ENCODE results near the gene MGAT4A. TPM values are rescaled to one million over a fixed set of nuclear protein-coding genes. Genes with fewer than 3 reads are reported as not detected.

The MGAT4A gene
- total and polyA plus RNA-seq, 2 of the 8 experiments (the other 6 are each of a cell fraction or from before 2014, with no cell fraction given): 1.4 to 7.7 TPM

- no peak overlapping the region for H2BK5ac ChIP-seq (ENCODE audit: low read depth, low read length)
- H3K27me3 ChIP-seq (replicated peaks in 1 of 4; ENCODE audit: control insufficient read depth in 3 of 4, extremely low read depth in 1 of 4, insufficient read depth in 3 of 4, low read length in 3 of 4): no peaks in the 10 kb centered on the region
- no peaks in the 10 kb centered on the region for H3K79me1 ChIP-seq (ENCODE audit: low read depth, low read length)
- FAIRE-seq: no peak
- H3K9ac ChIP-seq (replicated peaks in 1 of 4; ENCODE audit: extremely low read depth in 1 of 4, low read depth in 3 of 4, low read length in 3 of 4): no peak overlapping the region
- ChIA-PET CTCF (ENCODE audit: partially characterized antibody) (no interaction called here), POLR2A (ENCODE audit: partially characterized antibody) (no interaction called here)
- H4K5ac ChIP-seq (ENCODE audit: insufficient read length, low read depth, low read length): no peak overlapping the region
- no peak overlapping the region for H2BK20ac ChIP-seq (ENCODE audit: low read length)
- no peak overlapping the region for H2BK15ac ChIP-seq (ENCODE audit: low read length)
- DNase-seq (ENCODE audit: low read depth in 1 of 2, low spot score in 2 of 2): no peak
- TF ChIP-seq CTCF (IDR thresholded peaks at IDR 0.05; ENCODE audit: control extremely low read depth in 1 of 3, insufficient read depth in 1 of 3, low read depth in 1 of 3, low read length in 3 of 3) (no peak), POLR2AphosphoS5 (IDR thresholded peaks at IDR 0.05; ENCODE audit: low read depth, low read length) (no peak), MAFK (IDR thresholded peaks at IDR 0.05; ENCODE audit: low read depth, low read length) (no peak), RXRA (IDR thresholded peaks at IDR 0.05; ENCODE audit: insufficient read depth, low read depth, low read length) (no peak), BACH1 (IDR thresholded peaks at IDR 0.05; ENCODE audit: low read length) (no peak), RNF2 (IDR thresholded peaks at IDR 0.05; ENCODE audit: borderline replicate concordance, low read depth, low read length, missing control alignments, poor library complexity, severe bottlenecking) (no peak), CHD1 (IDR thresholded peaks at IDR 0.05; ENCODE audit: low read depth, low read length) (no peak), CREB1 (IDR thresholded peaks at IDR 0.05) (no peak), CEBPB (IDR thresholded peaks at IDR 0.05; ENCODE audit: low read depth, low read length) (no peak), MAX (IDR thresholded peaks at IDR 0.05) (no peak), ZNF274 (IDR thresholded peaks at IDR 0.05; ENCODE audit: borderline replicate concordance, extremely low read depth, low read length) (no peak), POLR2A (IDR thresholded peaks at IDR 0.05; ENCODE audit: control extremely low read depth in 1 of 2, low read depth in 2 of 2, low read length in 2 of 2) (no peak), EZH2 (IDR thresholded peaks at IDR 0.05; ENCODE audit: low read depth, low read length, severe bottlenecking) (no peak)
- no peaks in the 10 kb centered on the region for H3K9me3 ChIP-seq (ENCODE audit: insufficient read depth in 2 of 2, low read depth in 1 of 2, low read length in 1 of 2)
- H3K36me3 ChIP-seq (ENCODE audit: control insufficient read depth in 2 of 4, insufficient read depth in 4 of 4, low read length in 3 of 4): no peaks in the 10 kb centered on the region
- H3K4ac ChIP-seq (replicated peaks; ENCODE audit: insufficient read length, low read depth, low read length): no peak overlapping the region
- H3K56ac ChIP-seq (replicated peaks; ENCODE audit: insufficient read length, low read depth, low read length): no peak overlapping the region
- H3K4me2 ChIP-seq (ENCODE audit: insufficient read depth in 1 of 2, low read depth in 2 of 2, low read length in 2 of 2): no peak overlapping the region
- no peak overlapping the region for H3K23ac ChIP-seq (ENCODE audit: insufficient read length)
- no peak overlapping the region for H3K27ac ChIP-seq (ENCODE audit: low read depth, low read length)
- no peak overlapping the region for H3K4me3 ChIP-seq (ENCODE audit: extremely low read depth in 1 of 4, insufficient read depth in 2 of 4, low read depth in 3 of 4, low read length in 4 of 4)
- H2AFZ ChIP-seq (ENCODE audit: low read length): no peak overlapping the region
- no peak overlapping the region for H2BK12ac ChIP-seq (ENCODE audit: low read depth, low read length)
- 95% methylated on average over 6 of the region's 6 CpGs; no CpG with 5 or more reads in 1 of the 2 experiments for whole genome bisulfite sequencing, 2 experiments (ENCODE audit: extremely low coverage in 1 of 2, insufficient coverage in 1 of 2, insufficient read length in 1 of 2, insufficient replicate concordance in 2 of 2, low coverage in 1 of 2, low lambda C conversion rate in 2 of 2, missing lambda C conversion rate in 1 of 2)
- H4K91ac ChIP-seq (replicated peaks; ENCODE audit: insufficient read length, low read length): no peak overlapping the region
- H3K79me2 ChIP-seq (ENCODE audit: control insufficient read depth in 1 of 2, insufficient read depth in 2 of 2, low read length in 2 of 2): no peaks in the 10 kb centered on the region
- no peak overlapping the region for H2AK5ac ChIP-seq (ENCODE audit: low read depth, low read length)
- H3K14ac ChIP-seq (ENCODE audit: insufficient read length): no peak overlapping the region
- H3K18ac ChIP-seq (ENCODE audit: extremely low read depth, low read length): no peak overlapping the region
- H3K23me2 ChIP-seq (ENCODE audit: low read depth, low read length): no peaks in the 10 kb centered on the region
- no peaks in the 10 kb centered on the region for H4K20me1 ChIP-seq (replicated peaks in 1 of 2; ENCODE audit: control insufficient read depth in 1 of 2, insufficient read depth in 2 of 2, low read length in 2 of 2)
- H4K8ac ChIP-seq (ENCODE audit: extremely low read depth, insufficient read depth, low read length): no peak overlapping the region
- H3K4me1 ChIP-seq (replicated peaks in 1 of 4; ENCODE audit: control insufficient read depth in 3 of 4, insufficient read depth in 4 of 4, low read length in 3 of 4): no peaks in the 10 kb centered on the region
- no peak overlapping the region for H2BK120ac ChIP-seq (replicated peaks; ENCODE audit: low read depth, low read length)
Measured at GRCh38 chr2:98761909-98762308, 31.0 kb upstream of the MGAT4A start.

All from H1 (cell line).